Right lobe of liver (tissue), 4 donors: ENCODE measurements around the gene RPS6KA4.

Experiments
- CTCF ChIP-seq, 4 donors: fragments of 200-600 bp in 3 of 4; fragments of 450-650 bp in 1 of 4; IDR thresholded peaks; one replicate each; pipeline versions ENCODE4 v1.5.1 to v1.8.0; 2016 to 2022; ENCODE audit warnings: antibody characterized with exemption in 4 of 4, mild to moderate bottlenecking in 2 of 4
- POLR2A ChIP-seq: fragments of 450-650 bp; IDR thresholded peaks from one replicate; pipeline ENCODE4 v1.6.1; 2017; ENCODE audit warnings: antibody characterized with exemption, mild to moderate bottlenecking
- donor health status: DM: no; HTN: no; CAD: no.
- donor health status: DM: no; HTN: no; CAD: no.
- donor health status: DM: no; HTN: yes; CAD: no.

GRCh38 chr11:64395545-64396078, 36.6 kb downstream of the RPS6KA4 start:
- TF ChIP-seq POLR2A (no peak), CTCF (IDR thresholded peaks at IDR 0.05) (no peak)
